ENCODE measurements around the gene FOXO1.

DNA sequence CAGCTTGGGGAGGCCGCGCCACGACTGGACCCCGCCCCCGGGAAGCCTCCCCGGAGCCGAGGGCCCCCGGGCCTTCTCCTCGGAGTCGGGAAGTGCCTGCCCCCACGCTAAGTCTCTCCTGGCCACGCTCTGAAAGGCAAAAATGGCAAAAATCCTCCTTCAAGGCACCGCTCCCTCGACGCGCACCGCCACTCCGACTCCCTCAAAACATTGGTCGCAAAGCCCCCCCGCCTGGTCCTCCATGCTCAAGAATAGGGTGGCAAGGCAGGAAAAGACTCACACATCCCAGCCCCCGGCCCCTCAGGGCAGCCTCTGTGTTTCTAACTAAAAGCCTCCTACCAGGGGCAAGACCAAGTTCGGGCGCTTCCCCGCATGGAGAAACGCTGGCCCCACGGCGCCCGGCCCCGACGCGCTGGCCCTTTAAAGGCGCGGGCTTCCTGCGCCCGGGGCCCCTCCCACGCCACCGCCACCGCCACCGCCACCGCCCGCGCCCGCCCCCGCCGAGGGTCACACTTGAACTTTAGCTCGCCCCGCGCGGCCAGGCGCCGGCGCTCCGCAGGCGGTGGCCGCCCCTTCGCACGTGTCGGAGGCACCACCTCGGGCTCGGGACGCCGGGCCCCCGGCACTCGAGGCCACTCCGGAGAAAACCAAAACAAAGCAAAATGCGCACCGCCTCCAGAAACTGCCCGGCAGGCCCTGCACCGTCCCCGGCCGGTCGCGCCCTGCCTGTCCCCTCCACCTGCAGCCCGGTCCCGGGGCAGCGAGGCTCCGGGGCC is 1.9 kb downstream of the FOXO1 start:
- TF ChIP-seq CREB1 (IDR thresholded peaks at IDR 0.05; ENCODE audit: low read depth) (no peak), ZBTB7A (IDR thresholded peaks at IDR 0.05; ENCODE audit: low read depth) (no peak), TAF1 (IDR thresholded peaks at IDR 0.05; ENCODE audit: low read depth) (peak; percentile 64), NFIC (IDR thresholded peaks at IDR 0.05) (no peak; the same call in 1 of the 2 replicates), EP300 (IDR thresholded peaks at IDR 0.05; ENCODE audit: borderline replicate concordance) (no peak)
